ENCODE measurements around the gene RLN3.
A peak's percentile ranks its signal among the peaks of the same experiment; 100 is the strongest.

- TF ChIP-seq FOSL1 (IDR thresholded peaks at IDR 0.05; ENCODE audit: insufficient read depth, low read depth, low read length): no peak
- TF ChIP-seq TAF1 (IDR thresholded peaks at IDR 0.05; ENCODE audit: low read depth, low read length): no peak
- no peak for TF ChIP-seq CTCF (IDR thresholded peaks at IDR 0.05; ENCODE audit: control extremely low read depth in 1 of 3, insufficient read depth in 1 of 3, low read depth in 1 of 3, low read length in 3 of 3)
- TF ChIP-seq POLR2AphosphoS5 (IDR thresholded peaks at IDR 0.05; ENCODE audit: low read depth, low read length): no peak
- TF ChIP-seq GABPA (IDR thresholded peaks at IDR 0.05; ENCODE audit: borderline replicate concordance, insufficient read depth, low read length): no peak
- 0 out of 2 replicates have a peak, but pooled peaks have one; percentile 15 for TF ChIP-seq MAX (IDR thresholded peaks at IDR 0.05)
- no peak for TF ChIP-seq JUN (IDR thresholded peaks at IDR 0.05; ENCODE audit: low read depth, low read length)
- TF ChIP-seq CBX8 (IDR thresholded peaks at IDR 0.05; ENCODE audit: borderline replicate concordance, low read depth, low read length): no peak
- TF ChIP-seq ZNF274 (IDR thresholded peaks at IDR 0.05; ENCODE audit: borderline replicate concordance, extremely low read depth, low read length): no peak
- TF ChIP-seq CEBPB (IDR thresholded peaks at IDR 0.05; ENCODE audit: low read depth, low read length): no peak
- no peak for TF ChIP-seq POLR2A (IDR thresholded peaks at IDR 0.05; ENCODE audit: control extremely low read depth in 1 of 2, low read depth in 2 of 2, low read length in 2 of 2)
- TF ChIP-seq RAD21 (IDR thresholded peaks at IDR 0.05 in 1 of 2, conservative IDR thresholded peaks at IDR 0.05 in 1 of 2; ENCODE audit: low read depth in 2 of 2, low read length in 2 of 2): no peak
- no peak for TF ChIP-seq KDM1A (IDR thresholded peaks at IDR 0.05; ENCODE audit: borderline replicate concordance, low read length)
- TF ChIP-seq CHD2 (IDR thresholded peaks at IDR 0.05; ENCODE audit: low read length): no peak
Observed at GRCh38 chr19:13979244-13979615, 48.7 kb upstream of the RLN3 start.
